T-helper 2 cell treated with Interferon-gamma antibody and Interleukin-4, amounts not matched to agents 100 ng/mL and 5 ng/mL, for 36 hours (primary cell): ENCODE results near the gene LOXL1. TPM values are rescaled to one million over a fixed set of nuclear protein-coding genes. Genes with fewer than 3 reads are reported as not detected.

Source experiments
- intact Hi-C: fragments of 100-400 bp; cut with micrococcal nuclease; formaldehyde crosslinking; loops from one replicate; pipeline ENCODE4 v1.15.1; 2023
- total RNA-seq: library from RNA; stranded (reverse); gene quantifications from 2 replicates; pipeline ENCODE4 v1.2.3, GENCODE V29; 2022

The LOXL1 gene
- total RNA-seq, 1 donor from 2014 or later = 0.70 TPM

DNA sequence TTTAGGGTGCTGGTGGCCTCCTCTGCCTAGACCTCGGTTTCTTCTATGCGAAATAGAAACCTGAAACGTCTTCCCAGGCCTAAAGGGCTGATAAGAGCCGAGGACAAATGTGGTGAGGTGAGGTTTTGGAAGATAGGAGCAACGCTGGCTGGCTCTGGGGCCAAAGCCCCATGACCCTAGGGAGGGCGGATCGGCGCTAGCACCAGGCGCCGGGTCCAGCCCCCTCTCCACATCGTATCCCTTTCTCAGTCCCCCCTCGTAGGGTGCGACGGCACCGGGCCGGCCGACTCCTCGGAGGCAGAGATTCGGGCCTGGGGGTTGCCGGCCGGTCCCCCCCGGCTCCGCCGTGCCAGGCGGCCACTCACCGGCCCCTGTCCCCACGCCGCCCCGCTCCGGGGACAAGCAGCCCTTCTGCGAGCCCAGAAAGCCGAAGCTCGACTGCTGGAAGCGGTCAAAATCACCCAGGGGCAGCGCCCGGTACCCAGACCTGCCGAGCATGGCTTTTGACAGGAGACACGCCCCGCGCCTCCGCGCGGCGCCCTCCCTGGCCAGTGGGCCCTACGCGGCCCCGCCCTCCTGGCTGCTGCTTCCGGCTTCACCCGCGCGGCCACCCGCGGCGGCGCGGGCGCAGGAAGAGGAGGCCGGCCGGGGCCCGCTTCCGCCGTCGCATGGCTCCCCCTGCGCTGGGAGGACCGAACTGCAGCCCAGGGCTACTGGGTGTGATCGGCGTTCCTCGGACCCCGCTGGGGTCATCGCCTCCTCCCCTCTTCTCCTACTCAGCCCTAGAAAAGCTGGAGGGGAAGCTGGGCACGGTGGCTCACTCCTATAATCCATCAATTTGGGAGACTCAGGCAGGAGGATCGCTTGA, 65.7 kb downstream of the LOXL1 start, which contains the start of gene STOML1:
TSS of gene STOML1 (minus strand) at position 570 of the 868 bp plus-strand sequence. CDS start at position 498, 72 bp downstream.
- intact Hi-C loops = loop anchor here (1.0 to 10.0 kb wide), 4 partner anchors 19 to 1515 kb away; partner anchors contain the start of genes CLK3 and UBL7

DNA sequence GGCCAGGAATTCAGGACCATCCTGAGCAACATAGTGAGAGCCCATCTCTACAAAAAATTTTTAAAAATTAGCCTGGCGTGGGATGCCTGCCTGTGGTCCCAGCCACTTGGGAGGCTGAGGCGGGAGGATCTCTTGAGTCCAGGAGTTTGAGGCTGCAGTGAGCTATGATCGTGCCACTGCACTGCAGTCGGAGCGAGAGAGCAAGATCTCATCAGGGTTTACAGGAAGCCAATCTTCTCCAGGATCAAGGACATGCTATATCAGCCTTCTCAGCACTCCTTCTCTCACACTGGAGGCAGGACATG, 66.3 kb downstream of the LOXL1 start:
- intact Hi-C loops = loop anchor here (1.0 to 10.0 kb wide), 4 partner anchors 20 to 1515 kb away; partner anchors contain the start of genes CLK3 and UBL7

DNA sequence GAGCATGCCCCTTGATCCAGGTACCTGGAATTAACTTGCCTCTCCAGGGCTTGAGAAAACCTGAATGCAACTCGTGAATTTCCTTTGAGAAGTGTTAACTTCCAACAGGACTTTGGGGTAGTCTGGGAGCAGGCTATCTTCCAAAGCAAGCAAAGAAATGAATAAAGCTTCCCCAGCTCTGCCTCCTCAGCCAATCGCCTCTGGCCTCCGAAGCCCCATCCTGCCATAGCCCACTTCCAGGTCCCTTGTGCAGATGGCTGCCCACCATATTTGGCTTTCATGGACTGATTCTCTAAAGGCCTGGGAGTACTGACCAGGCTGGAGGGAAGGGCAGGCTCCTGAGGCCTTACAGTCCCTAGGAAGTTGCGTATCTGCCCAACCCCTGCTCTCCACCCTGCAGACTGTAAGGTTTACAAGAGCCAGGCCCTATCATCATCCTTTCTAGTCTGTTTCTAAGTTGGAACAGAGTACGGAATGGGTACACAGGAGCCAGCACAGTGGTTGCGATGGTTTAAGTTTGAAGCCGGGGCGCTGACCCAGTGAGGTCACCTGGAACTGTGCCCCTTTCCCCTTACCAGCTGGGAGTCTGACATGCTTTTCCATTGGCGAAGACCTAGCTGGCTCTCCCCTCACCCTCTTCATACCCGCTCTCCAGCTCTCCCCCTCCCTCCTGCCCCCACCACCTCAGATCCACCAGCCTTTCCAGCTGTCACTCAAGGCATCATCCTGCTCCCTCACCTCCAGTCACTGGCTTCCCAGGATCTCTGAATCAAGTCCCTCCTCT, 67.1 kb downstream of the LOXL1 start:
- intact Hi-C loops = loop anchor here (2.0 to 10.0 kb wide), 3 partner anchors 21 to 1516 kb away; partner anchors contain the start of gene CLK3

DNA sequence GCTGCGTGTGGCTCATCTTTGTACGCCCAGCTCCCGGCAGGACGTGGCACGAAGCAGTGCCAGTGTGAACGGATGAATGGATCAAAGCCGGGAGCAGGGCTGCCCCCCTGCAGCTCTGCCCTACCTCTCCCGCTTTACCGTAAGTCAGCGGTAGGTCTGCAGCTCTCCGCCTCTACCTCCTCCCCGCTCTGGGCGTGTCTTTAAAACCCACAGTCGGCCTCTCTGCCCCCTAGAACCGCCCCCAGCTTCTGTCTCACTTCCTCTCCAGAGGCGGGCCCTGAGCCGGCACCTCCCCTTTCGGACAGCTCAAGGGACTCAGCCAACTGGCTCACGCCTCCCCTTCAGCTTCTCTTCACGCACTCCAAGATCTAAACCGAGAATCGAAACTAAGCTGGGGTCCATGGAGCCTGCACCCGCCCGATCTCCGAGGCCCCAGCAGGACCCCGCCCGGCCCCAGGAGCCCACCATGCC, 68.2 kb downstream of the LOXL1 start, which contains the start of gene PML:
TSS of gene PML (plus strand) at position 304 of the 471 bp plus-strand sequence. CDS start at position 401, 97 bp downstream.
- intact Hi-C loops = loop anchor here (2.0 to 10.0 kb wide), 4 partner anchors 30 to 1517 kb away; partner anchors contain the start of genes ARID3B and CLK3

DNA sequence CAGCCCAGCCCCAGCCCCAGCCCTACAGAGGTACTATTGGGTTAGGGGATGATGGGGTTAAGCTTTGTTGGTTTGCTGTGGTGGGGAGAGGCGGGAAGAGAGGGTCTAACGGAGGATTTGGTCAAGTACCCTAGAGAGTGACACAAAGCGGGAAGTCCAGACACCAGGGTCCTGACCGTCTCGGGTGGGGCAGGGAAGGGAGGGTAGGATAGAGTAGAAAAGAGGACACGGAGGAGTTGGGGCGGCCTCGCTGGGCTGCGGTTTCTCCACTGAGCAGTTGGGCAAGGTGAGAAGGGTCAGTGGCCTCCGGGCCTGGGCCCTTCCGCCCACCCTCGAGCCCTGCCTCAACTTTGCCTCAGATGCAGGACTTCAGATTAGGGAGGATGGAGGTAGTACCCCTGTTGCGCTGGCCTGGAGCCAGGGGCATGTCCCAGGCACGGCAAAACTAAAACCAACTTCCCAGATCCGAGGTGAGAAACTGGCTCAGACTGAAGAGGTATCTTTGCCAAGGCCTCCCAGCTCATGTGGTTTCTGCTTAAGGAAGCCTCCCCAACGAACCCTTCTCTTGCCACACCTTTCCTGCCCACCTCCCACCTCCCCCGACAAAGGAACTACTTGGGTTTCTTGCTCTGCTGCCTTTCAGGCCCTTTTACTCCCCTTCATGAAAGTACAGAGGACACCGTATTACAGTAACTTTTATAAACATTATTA, 68.8 kb downstream of the LOXL1 start:
- intact Hi-C loops = loop anchor here (2.0 to 10.0 kb wide), 4 partner anchors 30 to 1518 kb away; partner anchors contain the start of genes ARID3B and CLK3

DNA sequence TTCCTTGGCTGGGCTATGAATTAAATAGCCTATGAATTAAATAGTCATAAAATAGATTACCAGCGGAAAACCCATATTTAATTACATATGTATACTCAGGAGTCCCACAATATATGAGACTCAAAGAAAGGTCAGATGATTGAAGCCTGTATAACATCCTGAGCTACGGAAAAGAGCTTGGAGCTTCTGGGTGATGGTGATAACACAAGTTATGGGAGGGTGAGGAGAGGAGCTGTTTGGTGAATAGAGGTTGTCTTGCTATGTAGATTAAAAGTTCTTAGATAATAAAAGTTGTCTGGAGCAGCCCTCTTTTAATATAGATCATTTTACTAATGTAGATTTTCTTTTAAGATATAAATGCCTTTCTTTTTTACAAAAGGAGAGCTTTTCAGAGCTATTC, 70.0 kb downstream of the LOXL1 start:
- intact Hi-C loops = loop anchor here (10.0 kb wide), 1 partner anchor 619 kb away; the partner anchor contains the start of gene CLK3

DNA sequence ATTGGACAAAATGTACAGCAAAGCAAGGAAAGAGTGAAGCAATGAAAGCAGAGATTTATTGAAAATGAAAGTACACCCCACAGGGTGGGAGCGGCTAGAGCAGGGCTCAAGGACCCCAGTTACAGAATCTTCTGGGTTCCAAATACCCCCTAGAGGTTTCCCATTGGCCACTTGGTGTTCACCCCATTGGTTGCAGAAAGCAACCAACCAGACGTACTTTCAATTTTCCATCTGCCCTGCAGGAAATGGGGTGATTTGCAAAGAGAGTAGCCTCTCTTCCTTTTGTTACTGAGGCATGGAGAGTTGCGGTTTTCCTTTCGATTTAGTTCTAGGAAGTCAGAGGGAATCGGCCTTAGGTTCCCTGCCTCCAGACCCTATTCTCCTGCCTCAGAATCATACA, 70.7 kb downstream of the LOXL1 start:
- intact Hi-C loops = loop anchor here (10.0 kb wide), 1 partner anchor 618 kb away; the partner anchor contains the start of gene CLK3

DNA sequence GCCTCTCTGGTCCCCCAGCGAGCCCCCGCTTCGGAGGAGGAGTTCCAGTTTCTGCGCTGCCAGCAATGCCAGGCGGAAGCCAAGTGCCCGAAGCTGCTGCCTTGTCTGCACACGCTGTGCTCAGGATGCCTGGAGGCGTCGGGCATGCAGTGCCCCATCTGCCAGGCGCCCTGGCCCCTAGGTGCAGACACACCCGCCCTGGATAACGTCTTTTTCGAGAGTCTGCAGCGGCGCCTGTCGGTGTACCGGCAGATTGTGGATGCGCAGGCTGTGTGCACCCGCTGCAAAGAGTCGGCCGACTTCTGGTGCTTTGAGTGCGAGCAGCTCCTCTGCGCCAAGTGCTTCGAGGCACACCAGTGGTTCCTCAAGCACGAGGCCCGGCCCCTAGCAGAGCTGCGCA, 71.7 kb downstream of the LOXL1 start:
- intact Hi-C loops = loop anchor here (10.0 kb wide), 1 partner anchor 617 kb away; the partner anchor contains the start of gene CLK3

Other genes starting within 250 kb of the LOXL1 start
- 1.1 and 2.8 TPM in 2 replicates for gene CD276, start 242.1 kb upstream of the LOXL1 start, total RNA-seq
- not detected in 2 replicates for gene INSYN1, start 173.1 kb upstream of the LOXL1 start, total RNA-seq
- not detected in 2 replicates for gene TBC1D21, start 52.9 kb upstream of the LOXL1 start, total RNA-seq
- gene STOML1, start 65.8 kb downstream of the LOXL1 start, total RNA-seq = 9.8 and 11.5 TPM in 2 replicates
- 89.5 and 93.0 TPM in 2 replicates for gene PML, start 68.3 kb downstream of the LOXL1 start, total RNA-seq
- gene GOLGA6A, start 156.1 kb downstream of the LOXL1 start, total RNA-seq = not detected in 2 replicates
- not detected in 2 replicates for gene ISLR2, start 204.1 kb downstream of the LOXL1 start, total RNA-seq
- gene ISLR, start 247.2 kb downstream of the LOXL1 start, total RNA-seq = not detected in 2 replicates